Measurements from ENCODE around the gene CALHM6.

- no peak for TF ChIP-seq YY1 (IDR thresholded peaks at IDR 0.05; ENCODE audit: extremely low read depth, insufficient replicate concordance, low read depth, low read length)
- TF ChIP-seq SP1 (IDR thresholded peaks at IDR 0.05; ENCODE audit: low read depth): no peak
- no peak for TF ChIP-seq TCF7L2 (IDR thresholded peaks at IDR 0.05; ENCODE audit: borderline replicate concordance, extremely low read depth, insufficient read depth, insufficient read length)
- no peak for TF ChIP-seq CTCF (IDR thresholded peaks at IDR 0.05 in 2 of 3, conservative IDR thresholded peaks at IDR 0.05 in 1 of 3; ENCODE audit: borderline replicate concordance in 1 of 3, insufficient read depth in 1 of 3, low read depth in 2 of 3, low read length in 2 of 3)
- TF ChIP-seq POLR2AphosphoS5 (IDR thresholded peaks at IDR 0.05; ENCODE audit: low read depth, low read length): no peak
Observed at GRCh38 chr6:116500969-116501433, 39.8 kb downstream of the CALHM6 start.
